Endothelial cell of umbilical vein (primary cell): ENCODE data around the gene P2RY11. TPM values are rescaled to one million over a fixed set of nuclear protein-coding genes. Genes with fewer than 3 reads are reported as not detected.

Experiments used
- BruUV-seq: library from RNA; stranded (reverse); fragments of 400-500 nt; replicated peaks from 2 replicates; lab custom pipeline; 2021; lab: Mats Ljungman, UMichigan
- CTCF ChIA-PET: fragments of 300-600, 350-600 bp; sonication (Branson Sonifier 250); formaldehyde crosslinking; loops from one replicate; lab custom pipeline; 2021; ENCODE audit warnings: antibody characterized with exemption, inconsistent platforms; lab: Charles Lee
- POLR2A ChIA-PET: fragments of 300-600, 350-600 bp; sonication (Branson Sonifier 250); formaldehyde crosslinking; loops from one replicate; lab custom pipeline; 2021; ENCODE audit warnings: antibody characterized with exemption, inconsistent platforms; lab: Charles Lee
- DNase-seq: peaks from one replicate; pipeline ENCODE4 v3.0.0-alpha.2; 2011; ENCODE audit warnings: low read depth, low spot score
- FAIRE-seq: peaks from 2 replicates; lab custom pipeline; 2011; peaks lifted over from hg19 to GRCh38; lab: Jason Lieb, UNC
- H2AFZ ChIP-seq: 2 replicates; pipeline ENCODE4 v1.6.0; 2012; ENCODE audit warnings: low read depth, low read length, control low read depth, inconsistent platforms
- H3K27ac ChIP-seq: 2 replicates; pipeline ENCODE4 v1.5.1; 2011; ENCODE audit warnings: low read depth, mild to moderate bottlenecking, control low read depth, low read length, moderate library complexity; ENCODE audit not compliant: insufficient read depth
- H3K27me3 ChIP-seq, 2 experiments: 2 replicates each; pipeline versions ENCODE4 v1.6.0 to v1.6.1; 2011; ENCODE audit warnings: low read length in 2 of 2, mixed read lengths in 1 of 2; ENCODE audit not compliant: control insufficient read depth in 2 of 2, insufficient read depth in 2 of 2
- H3K36me3 ChIP-seq, 2 experiments: 2 replicates in 1 of 2; 3 replicates in 1 of 2; pipeline ENCODE4 v1.5.1; 2011; ENCODE audit warnings: low read length in 2 of 2, mild to moderate bottlenecking in 1 of 2, moderate library complexity in 1 of 2; ENCODE audit not compliant: control insufficient read depth in 2 of 2, insufficient read depth in 2 of 2; ENCODE audit errors: extremely low read depth in 1 of 2
- H3K4me1 ChIP-seq: 3 replicates; pipeline ENCODE4 v1.5.1; 2011; ENCODE audit warnings: mild to moderate bottlenecking, low read length; ENCODE audit not compliant: control insufficient read depth, insufficient read depth; ENCODE audit errors: extremely low read depth
- H3K4me2 ChIP-seq: 2 replicates; pipeline ENCODE4 v1.6.1; 2011; ENCODE audit warnings: low read length, control low read depth, mixed read lengths; ENCODE audit not compliant: insufficient read depth
- H3K4me3 ChIP-seq, 3 experiments: fragments of 200-600 bp in 1 of 3; sonication (generic), shearing (Covaris generic) in 1 of 3; replicated peaks in 1 of 3; 2 replicates each; pipeline ENCODE4 v1.5.1; 2011 to 2016; ENCODE audit warnings: control low read depth in 3 of 3, low read length in 3 of 3, mild to moderate bottlenecking in 2 of 3, inconsistent platforms in 1 of 3, low read depth in 1 of 3, moderate library complexity in 1 of 3; ENCODE audit not compliant: insufficient read depth in 1 of 3
- H3K79me2 ChIP-seq: 2 replicates; pipeline ENCODE4 v1.6.0; 2012; ENCODE audit warnings: low read length, inconsistent platforms; ENCODE audit not compliant: control insufficient read depth, insufficient read depth
- H3K9ac ChIP-seq: replicated peaks from 2 replicates; pipeline ENCODE3; 2011; ENCODE audit warnings: low read length, control low read depth; ENCODE audit not compliant: insufficient read depth; ENCODE audit errors: extremely low read depth
- H3K9me1 ChIP-seq: replicated peaks from 3 replicates; pipeline ENCODE4 v1.6.0; 2011; ENCODE audit warnings: mild to moderate bottlenecking, low read length; ENCODE audit not compliant: control insufficient read depth, insufficient read depth; ENCODE audit errors: extremely low read depth
- H3K9me3 ChIP-seq: replicated peaks from 2 replicates; pipeline ENCODE4 v1.5.1; 2012; ENCODE audit warnings: low read length, inconsistent platforms; ENCODE audit not compliant: control insufficient read depth, insufficient read depth
- H4K20me1 ChIP-seq: replicated peaks from 2 replicates; pipeline ENCODE3; 2011; ENCODE audit warnings: mild to moderate bottlenecking, low read length; ENCODE audit not compliant: control insufficient read depth, insufficient read depth; ENCODE audit errors: extremely low read depth
- EZH2 ChIP-seq: IDR thresholded peaks from 2 replicates; pipeline ENCODE4 v1.6.1; 2012; ENCODE audit warnings: borderline replicate concordance, low read depth, mild to moderate bottlenecking, moderate library complexity, low read length, inconsistent platforms; ENCODE audit not compliant: severe bottlenecking
- FOS ChIP-seq: IDR thresholded peaks from 2 replicates; pipeline ENCODE4 v1.6.1; 2011; ENCODE audit warnings: mild to moderate bottlenecking, low read length, moderate library complexity, borderline replicate concordance; ENCODE audit not compliant: insufficient read depth
- GATA2 ChIP-seq: IDR thresholded peaks from 2 replicates; pipeline ENCODE4 v1.7.0; 2011; ENCODE audit warnings: low read depth, mild to moderate bottlenecking, moderate library complexity, mixed read lengths, low read length; ENCODE audit not compliant: insufficient read length, insufficient read depth
- JUN ChIP-seq: IDR thresholded peaks from 2 replicates; pipeline ENCODE4 v1.6.1; 2011; ENCODE audit warnings: borderline replicate concordance, low read depth; ENCODE audit not compliant: insufficient read length, insufficient read depth
- MYC ChIP-seq: IDR thresholded peaks from one replicate; pipeline ENCODE4 v1.6.1; 2011; ENCODE audit warnings: mild to moderate bottlenecking, low read depth, low read length
- POLR2A ChIP-seq: IDR thresholded peaks from 2 replicates; pipeline ENCODE4 v1.6.1; 2012; ENCODE audit warnings: low read depth, mild to moderate bottlenecking, control low read depth, low read length
- POLR2AphosphoS5 ChIP-seq: IDR thresholded peaks from 2 replicates; pipeline ENCODE4 v1.6.1; 2012; ENCODE audit warnings: low read depth, mild to moderate bottlenecking, control low read depth, low read length, moderate library complexity; ENCODE audit not compliant: insufficient read depth
- dilution Hi-C: fragments of 300-500 bp; cut with MboI; formaldehyde crosslinking; loops from one replicate; pipeline ENCODE4 v1.15.0; 2019; ENCODE audit warnings: low sequenced_read_pairs; ENCODE audit not compliant: extremely low pct_ligation_motif_present
- intact Hi-C: fragments of 100-400 bp; cut with micrococcal nuclease; formaldehyde crosslinking; loops from one replicate; pipeline ENCODE4 v1.10.0; 2022
- polyA plus RNA-seq, 4 experiments: library from polyadenylated mRNA; depleted of rRNA in 3 of 4; stranded (reverse) in 3 of 4; unstranded in 1 of 4; fragments of >200 nt; gene quantifications; 2 replicates each; pipeline versions ENCODE4 v1.2.1 to v1.2.3, GENCODE V29; 2011 to 2012; ENCODE audit warnings: missing spikeins in 1 of 4
- total RNA-seq: library from RNA; stranded (reverse); gene quantifications from 2 replicates; pipeline ENCODE4 v1.2.3, GENCODE V29; 2021
- TF ChIP-seq, protein P1 (sequence below), 2 donors: IDR thresholded peaks; 1 replicate in 1 of 2; 2 replicates in 1 of 2; pipeline ENCODE4 v1.5.1; 2011; ENCODE audit warnings: low read length in 2 of 2, mild to moderate bottlenecking in 2 of 2, moderate library complexity in 2 of 2, control low read depth in 1 of 2, inconsistent platforms in 1 of 2, low read depth in 1 of 2; ENCODE audit not compliant: insufficient read depth in 1 of 2; ENCODE audit errors: extremely low read depth in 1 of 2
- TF ChIP-seq, protein P2 (sequence below): IDR thresholded peaks from 2 replicates; pipeline ENCODE4 v1.6.1; 2011; ENCODE audit not compliant: insufficient read depth, insufficient read length

The P2RY11 gene
- total and polyA plus RNA-seq, 2 donors (not counting 3 experiments of a cell fraction or from before 2014, with no cell fraction given), result 3.6 to 14.6 TPM

DNA sequence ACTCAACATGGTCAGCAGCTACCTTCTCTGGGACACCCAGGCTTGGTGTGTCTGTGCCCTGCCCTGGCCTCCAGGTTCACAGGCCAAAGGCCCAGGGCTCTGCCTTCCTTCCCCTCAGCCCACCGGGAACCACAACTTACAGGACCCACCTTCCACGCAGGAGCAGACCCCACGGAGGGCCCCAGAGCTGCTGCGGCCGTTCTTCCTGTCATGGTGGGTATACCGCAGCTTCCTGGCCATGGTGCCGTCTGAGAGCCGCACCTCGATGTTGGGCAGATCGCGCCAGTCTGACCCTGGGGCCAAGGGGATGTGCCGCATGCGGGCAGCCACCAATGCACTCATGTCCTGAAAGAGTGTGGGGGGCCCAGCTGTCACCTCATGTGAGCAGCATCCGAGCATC is 25.4 kb downstream of the P2RY11 start:
- Histone ChIP-seq H3K27me3 (no peaks in the 10 kb centered on the region), H3K4me1 (no peaks in the 10 kb centered on the region), H4K20me1 (no peaks in the 10 kb centered on the region), H3K9me1 (no peaks in the 10 kb centered on the region), H2AFZ (no peak overlapping the region), H3K9ac (no peak overlapping the region), H3K36me3 (peaks cover 10 to 63% of the 10 kb centered on the region in 2 experiments), H3K79me2 (no peaks in the 10 kb centered on the region), H3K4me2 (no peak overlapping the region), H3K9me3 (no peaks in the 10 kb centered on the region), H3K4me3 (no peak overlapping the region), H3K27ac (no peak overlapping the region)
- BruUV-seq, result no TSS peak
- CTCF ChIA-PET, result no interaction called here
- dilution Hi-C loops, result no loop called here
- DNase-seq, result no peak
- intact Hi-C loops, result no loop called here
- FAIRE-seq, result no peak
- TF ChIP-seq, protein P1, sequence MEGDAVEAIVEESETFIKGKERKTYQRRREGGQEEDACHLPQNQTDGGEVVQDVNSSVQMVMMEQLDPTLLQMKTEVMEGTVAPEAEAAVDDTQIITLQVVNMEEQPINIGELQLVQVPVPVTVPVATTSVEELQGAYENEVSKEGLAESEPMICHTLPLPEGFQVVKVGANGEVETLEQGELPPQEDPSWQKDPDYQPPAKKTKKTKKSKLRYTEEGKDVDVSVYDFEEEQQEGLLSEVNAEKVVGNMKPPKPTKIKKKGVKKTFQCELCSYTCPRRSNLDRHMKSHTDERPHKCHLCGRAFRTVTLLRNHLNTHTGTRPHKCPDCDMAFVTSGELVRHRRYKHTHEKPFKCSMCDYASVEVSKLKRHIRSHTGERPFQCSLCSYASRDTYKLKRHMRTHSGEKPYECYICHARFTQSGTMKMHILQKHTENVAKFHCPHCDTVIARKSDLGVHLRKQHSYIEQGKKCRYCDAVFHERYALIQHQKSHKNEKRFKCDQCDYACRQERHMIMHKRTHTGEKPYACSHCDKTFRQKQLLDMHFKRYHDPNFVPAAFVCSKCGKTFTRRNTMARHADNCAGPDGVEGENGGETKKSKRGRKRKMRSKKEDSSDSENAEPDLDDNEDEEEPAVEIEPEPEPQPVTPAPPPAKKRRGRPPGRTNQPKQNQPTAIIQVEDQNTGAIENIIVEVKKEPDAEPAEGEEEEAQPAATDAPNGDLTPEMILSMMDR (IDR thresholded peaks at IDR 0.05; ENCODE audit: extremely low read depth in 1 of 2, insufficient read depth in 1 of 2, low read depth in 1 of 2, low read length in 2 of 2), result no peak
- TF ChIP-seq EZH2 (no peak), FOS (no peak), POLR2AphosphoS5 (no peak), GATA2 (no peak), JUN (no peak), POLR2A (no peak), MYC (no peak)
- TF ChIP-seq, protein P2, sequence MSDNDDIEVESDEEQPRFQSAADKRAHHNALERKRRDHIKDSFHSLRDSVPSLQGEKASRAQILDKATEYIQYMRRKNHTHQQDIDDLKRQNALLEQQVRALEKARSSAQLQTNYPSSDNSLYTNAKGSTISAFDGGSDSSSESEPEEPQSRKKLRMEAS, result no peak
- POLR2A ChIA-PET, result no interaction called here
